Esophagus muscularis mucosa (tissue), 4 donors: Measurements from ENCODE around the gene DSCAM. TPM values are rescaled to one million over a fixed set of nuclear protein-coding genes. Genes with fewer than 3 reads are reported as not detected.

Source experiments
- DNase-seq: peaks from one replicate; pipeline ENCODE4 v3.0.0-alpha.2; 2017; ENCODE audit errors: extremely low spot score
- H3K27ac ChIP-seq, 4 donors: fragments of 200-600 bp; sonication (generic); replicated peaks in 1 of 4; 1 replicate in 3 of 4; 2 replicates in 1 of 4; pipeline ENCODE4 v1.5.1; 2016 to 2019; ENCODE audit warnings: mild to moderate bottlenecking in 1 of 4
- H3K27me3 ChIP-seq, 4 donors: fragments of 200-600 bp; sonication (generic); one replicate each; pipeline versions ENCODE4 v1.5.1 to v1.6.0; 2016 to 2019
- H3K36me3 ChIP-seq, 4 donors: fragments of 200-600 bp; sonication (generic); one replicate each; pipeline ENCODE4 v1.5.1; 2016 to 2019
- H3K4me1 ChIP-seq, 4 donors: fragments of 200-600 bp; sonication (generic); one replicate each; pipeline ENCODE4 v1.5.1; 2016 to 2019
- H3K4me3 ChIP-seq, 4 donors: fragments of 200-600 bp; sonication (generic); 1 replicate in 2 of 4; 2 replicates in 2 of 4; pipeline ENCODE4 v1.5.1; 2016 to 2019; ENCODE audit warnings: mild to moderate bottlenecking in 4 of 4, moderate library complexity in 1 of 4
- H3K9me3 ChIP-seq, 4 donors: fragments of 200-600 bp; sonication (generic); 1 replicate in 3 of 4; 2 replicates in 1 of 4; pipeline ENCODE4 v1.5.1; 2016 to 2019
- CTCF ChIP-seq, 3 experiments: fragments of 200-600 bp in 2 of 3; fragments of 450-650 bp in 1 of 3; sonication (generic) in 2 of 3; IDR thresholded peaks; one replicate each; pipeline ENCODE4 v1.5.1; 2017 to 2019; ENCODE audit warnings: antibody characterized with exemption in 3 of 3, mild to moderate bottlenecking in 2 of 3, moderate library complexity in 1 of 3
- EP300 ChIP-seq: sonication (generic); formaldehyde crosslinking; IDR thresholded peaks from one replicate; pipeline ENCODE4 v1.6.1; 2017; ENCODE audit warnings: antibody characterized with exemption
- POLR2A ChIP-seq: fragments of 450-650 bp; IDR thresholded peaks from one replicate; pipeline ENCODE4 v1.6.1; 2017; ENCODE audit warnings: antibody characterized with exemption, moderate library complexity, mild to moderate bottlenecking, low read depth
- POLR2AphosphoS5 ChIP-seq, 2 donors: sonication (generic); formaldehyde crosslinking; IDR thresholded peaks; one replicate each; pipeline ENCODE4 v1.6.1; 2017; ENCODE audit warnings: antibody characterized with exemption in 2 of 2
- WGBS: methylation state at CpG from one replicate; pipeline ENCODE4 v1.1.5; 2018; 5-methylcytosine and 5-hydroxymethylcytosine counted together
- intact Hi-C: fragments of 100-400 bp; cut with DNase I; formaldehyde crosslinking; loops from one replicate; pipeline ENCODE4 v1.15.1; 2023
- total RNA-seq, 4 donors: library from RNA; depleted of rRNA; stranded (reverse); fragments of >200 nt; gene quantifications; one replicate each; pipeline versions ENCODE4 v1.1.0 to v1.2.1, GENCODE V29; 2016

Gene DSCAM
- total RNA-seq, 4 donors from 2014 or later = 0.06 to 0.42 (median 0.17) TPM; not detected in 1

GRCh38 chr21:40169971-40170370, 677.0 kb downstream of the DSCAM start:
- H3K4me3 ChIP-seq = no peak overlapping the region
- no peaks in the 10 kb centered on the region for H3K27me3 ChIP-seq
- DNase-seq = no peak
- 96% methylated on average over 11 of the region's 11 CpGs for WGBS
- H3K9me3 ChIP-seq = no peaks in the 10 kb centered on the region
- H3K27ac ChIP-seq = no peak overlapping the region
- no peaks in the 10 kb centered on the region for H3K36me3 ChIP-seq
- H3K4me1 ChIP-seq = no peaks in the 10 kb centered on the region
- no peak for TF ChIP-seq CTCF (IDR thresholded peaks at IDR 0.05)
- TF ChIP-seq POLR2A = no peak
- intact Hi-C loops = no loop called here

DNA sequence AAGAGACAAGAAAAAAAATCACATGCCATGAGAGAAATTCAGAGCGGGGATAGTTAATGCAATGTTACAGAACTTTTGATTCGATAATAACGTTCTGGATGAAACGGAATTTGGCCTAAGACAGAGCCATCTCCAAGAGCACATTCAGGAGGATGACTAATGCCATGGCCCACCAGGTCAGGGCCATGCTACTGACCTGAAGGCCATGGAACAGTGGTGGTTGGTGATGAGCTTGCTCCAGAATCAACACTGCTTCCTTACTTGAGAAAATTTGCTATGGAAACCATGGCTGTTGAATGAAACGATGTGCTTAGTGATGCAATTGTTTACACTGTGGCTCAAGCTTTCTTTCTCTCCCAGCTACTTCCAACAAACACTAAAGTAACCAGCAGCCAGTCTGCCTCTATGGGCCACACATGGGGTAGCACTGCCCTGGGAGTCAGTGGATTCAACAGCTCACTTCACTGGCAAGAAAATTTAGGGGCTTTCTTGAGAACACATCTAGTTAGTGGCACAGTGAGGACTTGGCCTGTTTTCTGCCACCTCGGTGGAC, 680.6 kb downstream of the DSCAM start:
- Histone ChIP-seq H3K4me1 (no peaks in the 10 kb centered on the region), H3K27me3 (no peaks in the 10 kb centered on the region), H3K36me3 (no peaks in the 10 kb centered on the region), H3K4me3 (no peak overlapping the region), H3K27ac (no peak overlapping the region), H3K9me3 (no peaks in the 10 kb centered on the region)
- WGBS = 66% methylated on average over 6 of the region's 6 CpGs
- intact Hi-C loops = no loop called here
- no peak for DNase-seq
- TF ChIP-seq EP300 (no peak), POLR2A (no peak), CTCF (IDR thresholded peaks at IDR 0.05) (no peak), POLR2AphosphoS5 (IDR thresholded peaks at IDR 0.05) (no peak)

- TF ChIP-seq CTCF (IDR thresholded peaks at IDR 0.05) = no peak
- TF ChIP-seq EP300 = no peak
- TF ChIP-seq POLR2AphosphoS5 (IDR thresholded peaks at IDR 0.05) = no peak
- no peak for TF ChIP-seq POLR2A
- Histone ChIP-seq H3K4me1 (no peaks in the 10 kb centered on the region), H3K4me3 (no peak overlapping the region), H3K27ac (no peak overlapping the region), H3K36me3 (no peaks in the 10 kb centered on the region), H3K9me3 (no peaks in the 10 kb centered on the region), H3K27me3 (no peaks in the 10 kb centered on the region)
- WGBS = 85% methylated on average over 11 of the region's 11 CpGs
- no peak for DNase-seq
- intact Hi-C loops = no loop called here
These were observed 681.2 kb downstream of the DSCAM start for GRCh38 chr21:40165773-40166070.

DNA sequence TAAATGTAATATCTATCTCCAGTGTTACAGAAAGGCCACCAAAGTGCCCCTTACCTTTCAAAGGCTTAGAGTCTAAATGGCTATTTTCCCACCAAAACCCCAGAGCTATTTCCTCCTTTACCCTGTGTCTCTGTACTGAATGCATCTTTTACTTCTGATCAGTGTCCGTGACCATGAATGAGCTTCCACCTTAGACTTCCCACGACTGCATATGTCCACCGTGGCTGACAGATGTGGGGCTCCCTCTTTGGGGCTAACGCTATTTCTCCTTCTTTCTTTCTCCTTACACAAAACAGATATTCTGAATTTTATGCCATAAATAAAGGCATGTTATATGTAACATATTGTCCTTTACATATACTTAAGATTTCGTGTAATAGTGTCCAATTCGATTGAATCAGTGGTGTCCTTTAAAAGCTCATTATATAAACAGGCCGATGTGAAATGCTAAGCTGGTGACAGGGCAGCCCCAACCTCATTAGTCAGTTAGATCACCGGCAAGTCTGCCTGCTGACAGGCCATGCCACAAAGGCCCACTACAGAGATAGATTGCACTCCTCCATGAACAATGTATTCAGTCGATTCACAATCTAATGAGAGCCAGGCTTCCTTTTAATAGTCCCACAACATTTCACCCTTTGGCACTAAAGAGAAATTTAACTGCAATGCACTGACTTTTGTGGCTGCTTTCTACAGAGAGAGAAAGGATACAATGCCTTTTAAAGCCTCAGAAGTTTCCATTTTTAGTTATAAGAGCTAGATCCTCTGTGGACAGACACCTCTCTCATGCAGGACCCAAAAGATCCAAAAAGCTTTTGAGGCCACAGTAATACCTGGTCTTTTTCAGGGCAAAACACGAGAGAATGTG, 681.8 kb downstream of the DSCAM start:
- Histone ChIP-seq H3K27ac (no peak overlapping the region), H3K27me3 (no peaks in the 10 kb centered on the region), H3K4me1 (no peaks in the 10 kb centered on the region), H3K4me3 (no peak overlapping the region), H3K36me3 (no peaks in the 10 kb centered on the region), H3K9me3 (no peaks in the 10 kb centered on the region)
- intact Hi-C loops = no loop called here
- no peak for TF ChIP-seq POLR2A
- no peak for TF ChIP-seq CTCF (IDR thresholded peaks at IDR 0.05)
- no peak for TF ChIP-seq EP300
- TF ChIP-seq POLR2AphosphoS5 (IDR thresholded peaks at IDR 0.05) = no peak
- 66% methylated on average over 10 of the region's 10 CpGs for WGBS
- DNase-seq = no peak
